K562 (cell line): ENCODE results near the gene AADAC. TPM values are rescaled to one million over a fixed set of nuclear protein-coding genes. Genes with fewer than 3 reads are reported as not detected.

ENCODE experiments used
- ARID2 ChIP-seq: fragments of 450-650 bp; IDR thresholded peaks from 2 replicates; pipeline ENCODE4 v1.6.1; 2017; ENCODE audit warnings: antibody characterized with exemption, mild to moderate bottlenecking
- BHLHE40 ChIP-seq: IDR thresholded peaks from 2 replicates; pipeline ENCODE4 v1.6.1; 2011; ENCODE audit warnings: low read length, improper control_type of control experiment
- HBP1 ChIP-seq: fragments of 450-650 bp; formaldehyde crosslinking; IDR thresholded peaks from 2 replicates; pipeline ENCODE4 v1.4.0; 2022; ENCODE audit warnings: missing genetic modification characterization
- NBN ChIP-seq: fragments of 450-650 bp; IDR thresholded peaks from 2 replicates; pipeline ENCODE4 v1.6.1; 2016; ENCODE audit warnings: low read depth, mild to moderate bottlenecking
- NCOA2 ChIP-seq, 2 experiments: fragments of 450-650 bp; IDR thresholded peaks; 2 replicates each; pipeline ENCODE4 v1.6.1; 2018; ENCODE audit warnings: mild to moderate bottlenecking in 2 of 2, moderate library complexity in 1 of 2; ENCODE audit not compliant: partially characterized antibody in 2 of 2
- NFXL1 ChIP-seq: fragments of 450-650 bp; formaldehyde crosslinking; IDR thresholded peaks from 2 replicates; pipeline ENCODE4 v1.4.0; 2021; ENCODE audit warnings: mild to moderate bottlenecking
- PRPF4 ChIP-seq: fragments of 200-400 bp; formaldehyde crosslinking; IDR thresholded peaks from one replicate; pipeline ENCODE4 v1.6.1; 2017; ENCODE audit warnings: low read length, low read depth, mild to moderate bottlenecking; ENCODE audit not compliant: insufficient read depth, poor library complexity, severe bottlenecking
- RAD21 ChIP-seq, 2 experiments: fragments of 250-450 bp in 1 of 2; fragments of 450-650 bp in 1 of 2; sonication (Bioruptor Pico) in 1 of 2; formaldehyde crosslinking in 1 of 2; IDR thresholded peaks in 1 of 2; conservative IDR thresholded peaks in 1 of 2; 2 replicates each; pipeline versions ENCODE4 v1.4.0 to v1.8.0; 2020 to 2022; ENCODE audit warnings: mild to moderate bottlenecking in 2 of 2, moderate library complexity in 1 of 2
- RBM22 ChIP-seq: fragments of 200-400 bp; formaldehyde crosslinking; IDR thresholded peaks from 2 replicates; pipeline ENCODE4 v1.6.1; 2018; ENCODE audit warnings: low read length, low read depth; ENCODE audit not compliant: poor library complexity, severe bottlenecking
- SP1 ChIP-seq: sonication (generic); formaldehyde crosslinking; IDR thresholded peaks from 2 replicates; pipeline ENCODE4 v1.8.1; 2022; ENCODE audit warnings: mild to moderate bottlenecking, missing genetic modification reagents
- TSHZ1 ChIP-seq: fragments of 250-450 bp; sonication (Bioruptor Pico); IDR thresholded peaks from 2 replicates; pipeline ENCODE4 v1.4.0; 2020; ENCODE audit warnings: mild to moderate bottlenecking, moderate library complexity
- ZKSCAN3 ChIP-seq: fragments of 250-450 bp; sonication (Bioruptor Pico); IDR thresholded peaks from 2 replicates; pipeline ENCODE4 v1.4.0; 2020
- ZNF184 ChIP-seq: sonication (generic); formaldehyde crosslinking; IDR thresholded peaks from 2 replicates; pipeline ENCODE4 v1.5.0; 2020; ENCODE audit warnings: missing genetic modification reagents
- ZNF512 ChIP-seq: IDR thresholded peaks from 2 replicates; pipeline ENCODE4 v1.6.1; 2016; ENCODE audit warnings: missing genetic modification characterization, missing compliant biosample characterization
- ZNF592 ChIP-seq: fragments of 450-650 bp; IDR thresholded peaks from 2 replicates; pipeline ENCODE4 v1.6.1; 2017; ENCODE audit warnings: antibody characterized with exemption, mild to moderate bottlenecking
- ZNF717 ChIP-seq: fragments of 250-450 bp; sonication (Bioruptor Pico); IDR thresholded peaks from 2 replicates; pipeline ENCODE4 v1.5.0; 2021
- polyA plus RNA-seq, 8 experiments: library from polyadenylated mRNA; depleted of rRNA in 4 of 8; stranded (reverse) in 5 of 8; unstranded in 3 of 8; fragments of >200 nt; fragmentation: Nextera tagmentation in 2 of 8; fragmentation: Illumina TruSeq in 1 of 8; extraction: Ambion mirVana in 2 of 8; extraction: Trizol in 1 of 8; gene quantifications; 2 replicates each; pipeline versions ENCODE4 v1.2.1 to v1.2.3, GENCODE V29; 2011 to 2014; ENCODE audit warnings: inconsistent platforms in 1 of 8, missing spikeins in 1 of 8
- total RNA-seq, 7 experiments: library from RNA; depleted of rRNA in 6 of 7; stranded (reverse); fragments of >200 nt in 6 of 7; fragmentation: Illumina TruSeq in 2 of 7; extraction: Trizol in 2 of 7; gene quantifications; 2 replicates each; pipeline versions ENCODE4 v1.2.1 to v1.2.3, GENCODE V29; 2011 to 2021; ENCODE audit warnings: low replicate concordance in 1 of 7

Gene AADAC
- total and polyA plus RNA-seq, 9 of the 15 experiments (the other 6 are each of a cell fraction or from before 2014, with no cell fraction given) = 0.47 TPM; not detected in 8

- TF ChIP-seq ZNF592 (no peak), ZNF512 (0 out of 2 replicates have a peak, but pooled peaks have one; percentile 17), RAD21 (CRISPR knock-in tag; conservative IDR thresholded peaks at IDR 0.05 in 1 of 2, IDR thresholded peaks at IDR 0.05 in 1 of 2) (peak; percentile 91 to 95), RBM22 (no peak), SP1 (no peak), ARID2 (peak; percentile 35; the same call in 1 of the 2 replicates), HBP1 (CRISPR knock-in tag) (no peak), NCOA2 (IDR thresholded peaks at IDR 0.05; ENCODE audit: partially characterized antibody in 2 of 2) (no peak), NBN (no peak), ZKSCAN3 (no peak), ZNF717 (CRISPR knock-in tag) (no peak), PRPF4 (no peak), NFXL1 (CRISPR knock-in tag) (no peak), TSHZ1 (no peak), BHLHE40 (no peak), ZNF184 (no peak)
These were observed 24.8 kb downstream of the AADAC start (continued) for GRCh38 chr3:151838574-151839312.
